Liver (tissue), 9 donors: ENCODE results near the gene MKI67. TPM values are rescaled to one million over a fixed set of nuclear protein-coding genes. Genes with fewer than 3 reads are reported as not detected.

Experiments
- DNase-seq: peaks from one replicate; pipeline ENCODE4 v3.0.0-alpha.2; 2017; ENCODE audit warnings: low spot score
- H3K27ac ChIP-seq, 2 donors: one replicate each; pipeline ENCODE4 v1.7.0; 2013; ENCODE audit warnings: inconsistent platforms in 2 of 2, low read length in 2 of 2, control low read depth in 1 of 2, low read depth in 1 of 2, mild to moderate bottlenecking in 1 of 2
- H3K27me3 ChIP-seq, 4 donors: one replicate each; pipeline versions ENCODE4 v1.6.1 to v1.7.0; 2013; ENCODE audit warnings: low read length in 3 of 4, inconsistent platforms in 1 of 4, mild to moderate bottlenecking in 1 of 4, moderate library complexity in 1 of 4; ENCODE audit not compliant: control insufficient read depth in 4 of 4, insufficient read depth in 4 of 4
- H3K36me3 ChIP-seq, 4 donors: one replicate each; pipeline versions ENCODE4 v1.6.1 to v1.7.0; 2013; ENCODE audit warnings: low read length in 3 of 4, mild to moderate bottlenecking in 3 of 4, low read depth in 1 of 4, moderate library complexity in 1 of 4; ENCODE audit not compliant: control insufficient read depth in 4 of 4, insufficient read depth in 3 of 4
- H3K4me1 ChIP-seq, 4 donors: one replicate each; pipeline versions ENCODE4 v1.6.1 to v1.7.0; 2013; ENCODE audit warnings: low read length in 3 of 4, mild to moderate bottlenecking in 3 of 4, moderate library complexity in 1 of 4; ENCODE audit not compliant: control insufficient read depth in 4 of 4, insufficient read depth in 4 of 4
- H3K4me3 ChIP-seq, 3 donors: one replicate each; pipeline versions ENCODE4 v1.6.1 to v1.7.0; 2013; ENCODE audit warnings: low read length in 3 of 3, control low read depth in 1 of 3, low read depth in 1 of 3, mild to moderate bottlenecking in 1 of 3
- H3K9ac ChIP-seq, 2 donors: one replicate each; pipeline ENCODE4 v1.7.0; 2013; ENCODE audit warnings: low read length in 2 of 2, mild to moderate bottlenecking in 2 of 2, moderate library complexity in 2 of 2, control low read depth in 1 of 2, low read depth in 1 of 2
- H3K9me3 ChIP-seq, 4 donors: one replicate each; pipeline versions ENCODE4 v1.6.1 to v1.7.0; 2013; ENCODE audit warnings: low read length in 3 of 4; ENCODE audit not compliant: control insufficient read depth in 4 of 4
- ATF3 ChIP-seq: IDR thresholded peaks from 2 replicates; pipeline ENCODE4 v1.6.1; 2016; ENCODE audit warnings: antibody characterized with exemption
- CTCF ChIP-seq: fragments of 150-350 bp; IDR thresholded peaks from 2 replicates; pipeline ENCODE4 v1.5.1; 2017; ENCODE audit warnings: improper control_type of control experiment, low read depth, low read length; ENCODE audit not compliant: missing input control
- EGR1 ChIP-seq, 2 donors: IDR thresholded peaks; 2 replicates each; pipeline ENCODE4 v1.6.1; 2016 to 2018; ENCODE audit warnings: antibody characterized with exemption in 2 of 2, low read depth in 2 of 2
- FOXA1 ChIP-seq: IDR thresholded peaks from 2 replicates; pipeline ENCODE4 v1.6.1; 2016; ENCODE audit warnings: antibody characterized with exemption
- FOXA2 ChIP-seq: IDR thresholded peaks from 2 replicates; pipeline ENCODE4 v1.6.1; 2016; ENCODE audit warnings: antibody characterized with exemption
- GABPA ChIP-seq, 2 donors: IDR thresholded peaks in 1 of 2; conservative IDR thresholded peaks in 1 of 2; 2 replicates each; pipeline ENCODE4 v1.6.1; 2016; ENCODE audit warnings: antibody characterized with exemption in 2 of 2, mild to moderate bottlenecking in 1 of 2, moderate library complexity in 1 of 2
- HNF4A ChIP-seq, 2 donors: conservative IDR thresholded peaks; 2 replicates each; pipeline ENCODE4 v1.6.1; 2016; ENCODE audit warnings: antibody characterized with exemption in 2 of 2, mild to moderate bottlenecking in 2 of 2
- HNF4G ChIP-seq: IDR thresholded peaks from 2 replicates; pipeline ENCODE4 v1.6.1; 2016; ENCODE audit warnings: antibody characterized with exemption
- JUND ChIP-seq, 2 donors: IDR thresholded peaks; 2 replicates each; pipeline ENCODE4 v1.6.1; 2016; ENCODE audit warnings: antibody characterized with exemption in 2 of 2
- MAX ChIP-seq: IDR thresholded peaks from 2 replicates; pipeline ENCODE4 v1.6.1; 2016; ENCODE audit warnings: antibody characterized with exemption
- NR2F2 ChIP-seq: IDR thresholded peaks from 2 replicates; pipeline ENCODE4 v1.6.1; 2016; ENCODE audit warnings: antibody characterized with exemption
- RAD21 ChIP-seq, 2 donors: IDR thresholded peaks; 2 replicates each; pipeline ENCODE4 v1.6.1; 2016; ENCODE audit warnings: antibody characterized with exemption in 2 of 2, mild to moderate bottlenecking in 2 of 2
- REST ChIP-seq: IDR thresholded peaks from 2 replicates; pipeline ENCODE4 v1.6.1; 2016; ENCODE audit warnings: antibody characterized with exemption, mild to moderate bottlenecking
- RXRA ChIP-seq, 2 donors: IDR thresholded peaks; 2 replicates each; pipeline ENCODE4 v1.6.1; 2017 to 2018; ENCODE audit warnings: antibody characterized with exemption in 2 of 2, mild to moderate bottlenecking in 1 of 2
- SP1 ChIP-seq: IDR thresholded peaks from 2 replicates; pipeline ENCODE4 v1.6.1; 2018; ENCODE audit warnings: antibody characterized with exemption, mild to moderate bottlenecking
- TAF1 ChIP-seq: conservative IDR thresholded peaks from 2 replicates; pipeline ENCODE4 v1.6.1; 2016; ENCODE audit warnings: antibody characterized with exemption, mild to moderate bottlenecking
- YY1 ChIP-seq: IDR thresholded peaks from 2 replicates; pipeline ENCODE4 v1.6.1; 2016; ENCODE audit warnings: antibody characterized with exemption, mild to moderate bottlenecking
- ZBTB33 ChIP-seq: IDR thresholded peaks from 2 replicates; pipeline ENCODE4 v1.6.1; 2016; ENCODE audit warnings: antibody characterized with exemption
- WGBS: extraction: QIAGEN DNeasy Blood & Tissue Kit; methylation state at CpG from one replicate; pipeline ENCODE4 v1.1.7; 2013; 5-methylcytosine and 5-hydroxymethylcytosine counted together
- polyA plus RNA-seq, 2 donors: library from polyadenylated mRNA; stranded (reverse) in 1 of 2; unstranded in 1 of 2; fragments of 200-250 nt in 1 of 2; fragments of >200 nt in 1 of 2; fragmentation: Nextera tagmentation in 1 of 2; extraction: Ambion mirVana in 1 of 2; gene quantifications; one replicate each; pipeline versions ENCODE4 v1.2.1 to v1.2.3, GENCODE V29; 2013 to 2015
- total RNA-seq, 2 donors: library from RNA; depleted of rRNA; stranded (reverse); fragments of >200 nt; gene quantifications; one replicate each; pipeline ENCODE4 v1.2.3, GENCODE V29; 2014
- donor health status: healthy.
- donor health status: healthy.
- donor health status: healthy.
- donor health status: healthy.
- donor health status: healthy.

Gene MKI67
- total and polyA plus RNA-seq, 4 donors, result 0.25 to 54.5 (median 1.1) TPM

GRCh38 chr10:128086003-128086863, 40.0 kb downstream of the MKI67 start:
- DNase-seq, result no peak
- 83% methylated on average over 10 of the region's 10 CpGs for WGBS
- Histone ChIP-seq H3K36me3 (peaks cover 0 to 4% (median 0%) of the 10 kb centered on the region in 4 donors), H3K27me3 (peaks cover 0 to 2% (median 0%) of the 10 kb centered on the region in 4 donors), H3K4me1 (no peaks in the 10 kb centered on the region), H3K4me3 (no peak overlapping the region), H3K27ac (no peak overlapping the region), H3K9ac (no peak overlapping the region), H3K9me3 (no peaks in the 10 kb centered on the region)
- TF ChIP-seq HNF4A (conservative IDR thresholded peaks at IDR 0.05), result no peak
- TF ChIP-seq FOXA1, result no peak
- no peak for TF ChIP-seq RXRA (IDR thresholded peaks at IDR 0.05)
- no peak for TF ChIP-seq ATF3
- TF ChIP-seq GABPA (IDR thresholded peaks at IDR 0.05 in 1 of 2, conservative IDR thresholded peaks at IDR 0.05 in 1 of 2), result no peak
- TF ChIP-seq FOXA2, result no peak
- no peak for TF ChIP-seq RAD21 (IDR thresholded peaks at IDR 0.05)

- 93% methylated on average over 8 of the region's 8 CpGs for WGBS
These were observed 41.2 kb downstream of the MKI67 start for GRCh38 chr10:128084991-128085390.

More at GRCh38 chr10:128084991-128085390, 41.2 kb downstream of the MKI67 start:
- H3K4me3 ChIP-seq, result no peak overlapping the region
- H3K27me3 ChIP-seq, result peaks cover 0 to 2% (median 0%) of the 10 kb centered on the region in 4 donors
- TF ChIP-seq HNF4A (conservative IDR thresholded peaks at IDR 0.05) (no peak), NR2F2 (no peak), SP1 (no peak), GABPA (IDR thresholded peaks at IDR 0.05 in 1 of 2, conservative IDR thresholded peaks at IDR 0.05 in 1 of 2) (no peak), YY1 (no peak), ZBTB33 (no peak), TAF1 (no peak), RXRA (IDR thresholded peaks at IDR 0.05) (no peak), EGR1 (IDR thresholded peaks at IDR 0.05; ENCODE audit: low read depth in 2 of 2) (no peak), MAX (no peak), FOXA2 (no peak), CTCF (no peak), ATF3 (no peak), RAD21 (IDR thresholded peaks at IDR 0.05) (no peak), HNF4G (no peak), REST (no peak), FOXA1 (no peak), JUND (IDR thresholded peaks at IDR 0.05) (no peak)
- peaks cover 0 to 4% (median 0%) of the 10 kb centered on the region in 4 donors for H3K36me3 ChIP-seq
- H3K4me1 ChIP-seq, result no peaks in the 10 kb centered on the region
- DNase-seq, result no peak
- no peak overlapping the region for H3K27ac ChIP-seq
- H3K9me3 ChIP-seq, result no peaks in the 10 kb centered on the region
- H3K9ac ChIP-seq, result no peak overlapping the region
